H1 (cell line): ENCODE measurements around the gene ARL6IP4. TPM values are rescaled to one million over a fixed set of nuclear protein-coding genes. Genes with fewer than 3 reads are reported as not detected.

Experiments used
- CTCF ChIA-PET: fragments of 300-600 bp; sonication (Branson Sonifier 250); formaldehyde crosslinking; loops from one replicate; lab custom pipeline; 2021; ENCODE audit not compliant: partially characterized antibody; lab: Charles Lee
- POLR2A ChIA-PET: fragments of 300-600 bp; sonication (Branson Sonifier 250); formaldehyde crosslinking; loops from one replicate; lab custom pipeline; 2021; ENCODE audit warnings: inconsistent platforms; ENCODE audit not compliant: partially characterized antibody; lab: Charles Lee
- DNase-seq, 2 experiments: peaks; one replicate each; pipeline versions ENCODE4 v3.0.0 to v3.0.0-alpha.2; 2010 to 2022; ENCODE audit warnings: low spot score in 2 of 2, low read depth in 1 of 2, mixed read lengths in 1 of 2
- FAIRE-seq: peaks from 2 replicates; lab custom pipeline; 2011; peaks lifted over from hg19 to GRCh38; lab: Jason Lieb, UNC
- H2AFZ ChIP-seq: 2 replicates; pipeline ENCODE4 v1.8.1; 2012; ENCODE audit warnings: low read length, inconsistent platforms
- H2AK5ac ChIP-seq: 2 replicates; pipeline ENCODE4 v1.6.1; 2013; ENCODE audit warnings: low read depth, low read length
- H2BK120ac ChIP-seq: replicated peaks from 2 replicates; pipeline ENCODE3; 2013; ENCODE audit warnings: low read depth, low read length, inconsistent platforms
- H2BK12ac ChIP-seq: 2 replicates; pipeline ENCODE4 v1.6.1; 2013; ENCODE audit warnings: low read depth, low read length
- H2BK15ac ChIP-seq: 2 replicates; pipeline ENCODE4 v1.6.1; 2013; ENCODE audit warnings: low read length
- H2BK20ac ChIP-seq: 2 replicates; pipeline ENCODE4 v1.6.1; 2013; ENCODE audit warnings: low read length
- H2BK5ac ChIP-seq: 2 replicates; pipeline ENCODE4 v1.6.1; 2013; ENCODE audit warnings: low read depth, low read length
- H3K14ac ChIP-seq: 2 replicates; pipeline ENCODE4 v1.6.1; 2013; ENCODE audit warnings: inconsistent platforms; ENCODE audit not compliant: insufficient read length
- H3K18ac ChIP-seq: 2 replicates; pipeline ENCODE4 v1.6.1; 2013; ENCODE audit warnings: low read length; ENCODE audit errors: extremely low read depth
- H3K23ac ChIP-seq: 2 replicates; pipeline ENCODE4 v1.6.1; 2013; ENCODE audit warnings: inconsistent platforms; ENCODE audit not compliant: insufficient read length
- H3K23me2 ChIP-seq: 2 replicates; pipeline ENCODE4 v1.6.1; 2013; ENCODE audit warnings: low read depth, low read length
- H3K27ac ChIP-seq: 2 replicates; pipeline ENCODE4 v1.6.1; 2011; ENCODE audit warnings: low read depth, low read length, inconsistent platforms
- H3K27me3 ChIP-seq, 4 experiments: replicated peaks in 1 of 4; 1 replicate in 1 of 4; 2 replicates in 3 of 4; pipeline versions ENCODE4 v1.6.1 to v1.8.1; 2011 to 2013; ENCODE audit warnings: low read length in 3 of 4, mild to moderate bottlenecking in 3 of 4, inconsistent platforms in 2 of 4, mixed read lengths in 2 of 4, moderate library complexity in 1 of 4; ENCODE audit not compliant: control insufficient read depth in 3 of 4, insufficient read depth in 3 of 4; ENCODE audit errors: extremely low read depth in 1 of 4
- H3K36me3 ChIP-seq, 4 experiments: 2 replicates each; pipeline versions ENCODE4 v1.6.1 to v1.8.1; 2011 to 2013; ENCODE audit warnings: mild to moderate bottlenecking in 4 of 4, low read length in 3 of 4, moderate library complexity in 2 of 4, control low read depth in 1 of 4, inconsistent platforms in 1 of 4; ENCODE audit not compliant: insufficient read depth in 4 of 4, control insufficient read depth in 2 of 4
- H3K4ac ChIP-seq: replicated peaks from 2 replicates; pipeline ENCODE3; 2013; ENCODE audit warnings: low read length, low read depth, mixed read lengths, inconsistent platforms; ENCODE audit not compliant: insufficient read length
- H3K4me1 ChIP-seq, 4 experiments: replicated peaks in 1 of 4; 1 replicate in 1 of 4; 2 replicates in 3 of 4; pipeline versions ENCODE4 v1.6.1 to v1.8.1; 2011 to 2013; ENCODE audit warnings: low read length in 3 of 4, inconsistent platforms in 2 of 4, mixed read lengths in 1 of 4; ENCODE audit not compliant: insufficient read depth in 4 of 4, control insufficient read depth in 3 of 4
- H3K4me2 ChIP-seq, 2 experiments: 2 replicates each; pipeline versions ENCODE4 v1.6.1 to v1.8.1; 2011 to 2013; ENCODE audit warnings: low read depth in 2 of 2, low read length in 2 of 2, control low read depth in 1 of 2, inconsistent platforms in 1 of 2, mild to moderate bottlenecking in 1 of 2; ENCODE audit not compliant: insufficient read depth in 1 of 2
- H3K4me3 ChIP-seq, 4 experiments: fragments of 200-600, 300-600 bp in 1 of 4; sonication (generic), shearing (Covaris generic), sonication (Bioruptor Twin) in 1 of 4; 2 replicates each; pipeline versions ENCODE4 v1.5.1 to v1.8.1; 2011 to 2016; ENCODE audit warnings: low read length in 4 of 4, low read depth in 3 of 4, control low read depth in 2 of 4, inconsistent platforms in 2 of 4, mild to moderate bottlenecking in 2 of 4, mixed read lengths in 1 of 4, moderate library complexity in 1 of 4; ENCODE audit not compliant: insufficient read depth in 2 of 4; ENCODE audit errors: extremely low read depth in 1 of 4
- H3K56ac ChIP-seq: replicated peaks from 2 replicates; pipeline ENCODE3; 2013; ENCODE audit warnings: low read depth, mild to moderate bottlenecking, mixed read lengths, low read length, inconsistent platforms; ENCODE audit not compliant: insufficient read length
- H3K79me1 ChIP-seq: 2 replicates; pipeline ENCODE4 v1.6.1; 2013; ENCODE audit warnings: low read depth, low read length, control low read depth
- H3K79me2 ChIP-seq, 2 experiments: 2 replicates each; pipeline versions ENCODE4 v1.6.1 to v1.8.1; 2012 to 2013; ENCODE audit warnings: low read length in 2 of 2, mild to moderate bottlenecking in 2 of 2, inconsistent platforms in 1 of 2; ENCODE audit not compliant: insufficient read depth in 2 of 2, control insufficient read depth in 1 of 2
- H3K9ac ChIP-seq, 4 experiments: replicated peaks in 1 of 4; 1 replicate in 1 of 4; 2 replicates in 3 of 4; pipeline versions ENCODE4 v1.6.1 to v1.8.1; 2011 to 2013; ENCODE audit warnings: low read depth in 3 of 4, low read length in 3 of 4, control low read depth in 2 of 4, mild to moderate bottlenecking in 2 of 4, moderate library complexity in 2 of 4, inconsistent platforms in 1 of 4; ENCODE audit errors: extremely low read depth in 1 of 4
- H3K9me3 ChIP-seq, 2 experiments: 2 replicates each; pipeline versions ENCODE4 v1.6.1 to v1.8.1; 2012 to 2013; ENCODE audit warnings: mild to moderate bottlenecking in 2 of 2, moderate library complexity in 2 of 2, control low read depth in 1 of 2, inconsistent platforms in 1 of 2, low read depth in 1 of 2, low read length in 1 of 2, mixed read lengths in 1 of 2; ENCODE audit not compliant: insufficient read depth in 2 of 2
- H4K20me1 ChIP-seq, 2 experiments: replicated peaks in 1 of 2; 2 replicates each; pipeline versions ENCODE3 to v1.8.1; 2011 to 2013; ENCODE audit warnings: inconsistent platforms in 2 of 2, low read length in 2 of 2, mild to moderate bottlenecking in 1 of 2; ENCODE audit not compliant: insufficient read depth in 2 of 2, control insufficient read depth in 1 of 2
- H4K5ac ChIP-seq: 2 replicates; pipeline ENCODE4 v1.6.1; 2013; ENCODE audit warnings: low read length, low read depth, mixed read lengths, inconsistent platforms; ENCODE audit not compliant: insufficient read length
- H4K8ac ChIP-seq: 2 replicates; pipeline ENCODE4 v1.8.0; 2013; ENCODE audit warnings: mild to moderate bottlenecking, moderate library complexity, low read length, inconsistent platforms; ENCODE audit not compliant: insufficient read depth; ENCODE audit errors: extremely low read depth
- H4K91ac ChIP-seq: replicated peaks from 2 replicates; pipeline ENCODE3; 2013; ENCODE audit warnings: low read length, mixed read lengths, inconsistent platforms; ENCODE audit not compliant: insufficient read length
- EP300 ChIP-seq, 2 experiments: IDR thresholded peaks; 1 replicate in 1 of 2; 2 replicates in 1 of 2; pipeline ENCODE4 v1.6.1; 2011 to 2012; ENCODE audit warnings: low read depth in 2 of 2, low read length in 2 of 2, mild to moderate bottlenecking in 2 of 2, borderline replicate concordance in 1 of 2, inconsistent platforms in 1 of 2, moderate library complexity in 1 of 2
- JUN ChIP-seq: IDR thresholded peaks from 2 replicates; pipeline ENCODE4 v1.6.1; 2011; ENCODE audit warnings: low read depth, mild to moderate bottlenecking, improper control_type of control experiment, low read length
- SIX5 ChIP-seq: IDR thresholded peaks from 2 replicates; pipeline ENCODE4 v1.6.1; 2011; ENCODE audit warnings: mild to moderate bottlenecking, low read depth, low read length
- SP2 ChIP-seq: IDR thresholded peaks from 2 replicates; pipeline ENCODE4 v1.6.1; 2012; ENCODE audit warnings: mild to moderate bottlenecking, low read length, inconsistent platforms
- TAF1 ChIP-seq: IDR thresholded peaks from 2 replicates; pipeline ENCODE4 v1.6.1; 2011; ENCODE audit warnings: mild to moderate bottlenecking, low read depth, low read length
- TCF12 ChIP-seq: IDR thresholded peaks from 2 replicates; pipeline ENCODE4 v1.6.1; 2011; ENCODE audit warnings: low read depth, mild to moderate bottlenecking, low read length
- WGBS, 2 experiments: shearing (Covaris generic) in 1 of 2; methylation state at CpG; one replicate each; pipeline versions ENCODE4 v1.1.6 to v1.1.7; 2013 to 2015; ENCODE audit warnings: low lambda C conversion rate in 2 of 2, mixed read lengths in 2 of 2, inconsistent platforms in 1 of 2, low coverage in 1 of 2, missing lambda C conversion rate in 1 of 2; ENCODE audit not compliant: insufficient replicate concordance in 2 of 2, insufficient coverage in 1 of 2, insufficient read length in 1 of 2; ENCODE audit errors: extremely low coverage in 1 of 2, missing lambda C conversion rate in 1 of 2; 5-methylcytosine and 5-hydroxymethylcytosine counted together
- polyA plus RNA-seq, 7 experiments: library from polyadenylated mRNA; depleted of rRNA in 3 of 7; stranded (reverse) in 5 of 7; unstranded in 2 of 7; fragments of >200 nt in 5 of 7; fragments of 200-250 nt in 2 of 7; gene quantifications; 1 replicate in 5 of 7; 2 replicates in 1 of 7; 4 replicates in 1 of 7; pipeline versions ENCODE4 v1.2.1 to v1.2.3, GENCODE V29; 2011 to 2013; ENCODE audit warnings: missing spikeins in 2 of 7, mixed read lengths in 2 of 7
- total RNA-seq: library from RNA; stranded (reverse); fragmentation: NEBNext Ultra II Directional; extraction: Animal tissue kit (Norgen Biotek cat#: 25700); gene quantifications from 2 replicates; pipeline ENCODE4 v1.2.1, GENCODE V29; 2021

Gene ARL6IP4
- total and polyA plus RNA-seq, 2 of the 8 experiments (the other 6 are each of a cell fraction or from before 2014, with no cell fraction given): 76.4 to 109 TPM

- H2AFZ ChIP-seq: no peak overlapping the region
- H3K4me2 ChIP-seq: no peak overlapping the region
- no peak overlapping the region for H3K9ac ChIP-seq
These were observed 18.8 kb upstream of the ARL6IP4 start for GRCh38 chr12:122961531-122962329.

More at GRCh38 chr12:122961531-122962329, 18.8 kb upstream of the ARL6IP4 start:
- no peak overlapping the region for H2BK12ac ChIP-seq
- 87% methylated on average over 10 of the region's 10 CpGs; no CpG with 5 or more reads in 1 of the 2 experiments for WGBS, 2 experiments
- no peaks in the 10 kb centered on the region for H3K27me3 ChIP-seq
- no peak overlapping the region for H3K56ac ChIP-seq
- H2BK15ac ChIP-seq: no peak overlapping the region
- H3K4me1 ChIP-seq: peaks cover under 1 to 5% (median 4%) of the 10 kb centered on the region in 4 experiments; a peak in 6 of 7 replicates
- no peak overlapping the region for H4K5ac ChIP-seq
- no peaks in the 10 kb centered on the region for H3K79me2 ChIP-seq
- no peaks in the 10 kb centered on the region for H3K9me3 ChIP-seq
- H3K23me2 ChIP-seq: peaks cover 3% of the 10 kb centered on the region; the same call in 1 of the 2 replicates
- H2BK20ac ChIP-seq: no peak overlapping the region
- no peak for TF ChIP-seq JUN
- TF ChIP-seq TAF1: no peak
- no peak for TF ChIP-seq SP2
- TF ChIP-seq EP300 (IDR thresholded peaks at IDR 0.05; ENCODE audit: borderline replicate concordance in 1 of 2, low read depth in 2 of 2, low read length in 2 of 2): no peak
- no peak for TF ChIP-seq SIX5
- TF ChIP-seq TCF12: no peak
- H3K23ac ChIP-seq: no peak overlapping the region
- H2BK5ac ChIP-seq: no peak overlapping the region
- peaks cover 0 to 3% (median 0%) of the 10 kb centered on the region in 4 experiments; a peak in 1 of 8 replicates for H3K36me3 ChIP-seq
- H3K79me1 ChIP-seq: no peaks in the 10 kb centered on the region
- ChIA-PET POLR2A (no interaction called here), CTCF (no interaction called here)
- H3K14ac ChIP-seq: no peak overlapping the region
- H3K4ac ChIP-seq: no peak overlapping the region
- no peak overlapping the region for H2BK120ac ChIP-seq
- H3K18ac ChIP-seq: no peak overlapping the region
- H3K27ac ChIP-seq: no peak overlapping the region
- FAIRE-seq (no peak), DNase-seq (no peak)
- no peak overlapping the region for H4K8ac ChIP-seq
- peaks cover 5 to 12% of the 10 kb centered on the region in 2 experiments for H4K20me1 ChIP-seq
- no peak overlapping the region for H3K4me3 ChIP-seq
- H4K91ac ChIP-seq: no peak overlapping the region
- no peak overlapping the region for H2AK5ac ChIP-seq
